H1 (cell line): ENCODE measurements around the gene BBS4. TPM values are rescaled to one million over a fixed set of nuclear protein-coding genes. Genes with fewer than 3 reads are reported as not detected.
A peak's percentile ranks its signal among the peaks of the same experiment; 100 is the strongest.

ENCODE experiments used
- CTCF ChIA-PET: fragments of 300-600 bp; sonication (Branson Sonifier 250); formaldehyde crosslinking; loops from one replicate; lab custom pipeline; 2021; ENCODE audit not compliant: partially characterized antibody; lab: Charles Lee
- POLR2A ChIA-PET: fragments of 300-600 bp; sonication (Branson Sonifier 250); formaldehyde crosslinking; loops from one replicate; lab custom pipeline; 2021; ENCODE audit warnings: inconsistent platforms; ENCODE audit not compliant: partially characterized antibody; lab: Charles Lee
- DNase-seq, 2 experiments: peaks; one replicate each; pipeline versions ENCODE4 v3.0.0 to v3.0.0-alpha.2; 2010 to 2022; ENCODE audit warnings: low spot score in 2 of 2, low read depth in 1 of 2, mixed read lengths in 1 of 2
- FAIRE-seq: peaks from 2 replicates; lab custom pipeline; 2011; peaks lifted over from hg19 to GRCh38; lab: Jason Lieb, UNC
- H2AFZ ChIP-seq: 2 replicates; pipeline ENCODE4 v1.8.1; 2012; ENCODE audit warnings: low read length, inconsistent platforms
- H2AK5ac ChIP-seq: 2 replicates; pipeline ENCODE4 v1.6.1; 2013; ENCODE audit warnings: low read depth, low read length
- H2BK120ac ChIP-seq: replicated peaks from 2 replicates; pipeline ENCODE3; 2013; ENCODE audit warnings: low read depth, low read length, inconsistent platforms
- H2BK12ac ChIP-seq: 2 replicates; pipeline ENCODE4 v1.6.1; 2013; ENCODE audit warnings: low read depth, low read length
- H2BK15ac ChIP-seq: 2 replicates; pipeline ENCODE4 v1.6.1; 2013; ENCODE audit warnings: low read length
- H2BK20ac ChIP-seq: 2 replicates; pipeline ENCODE4 v1.6.1; 2013; ENCODE audit warnings: low read length
- H2BK5ac ChIP-seq: 2 replicates; pipeline ENCODE4 v1.6.1; 2013; ENCODE audit warnings: low read depth, low read length
- H3K14ac ChIP-seq: 2 replicates; pipeline ENCODE4 v1.6.1; 2013; ENCODE audit warnings: inconsistent platforms; ENCODE audit not compliant: insufficient read length
- H3K18ac ChIP-seq: 2 replicates; pipeline ENCODE4 v1.6.1; 2013; ENCODE audit warnings: low read length; ENCODE audit errors: extremely low read depth
- H3K23ac ChIP-seq: 2 replicates; pipeline ENCODE4 v1.6.1; 2013; ENCODE audit warnings: inconsistent platforms; ENCODE audit not compliant: insufficient read length
- H3K23me2 ChIP-seq: 2 replicates; pipeline ENCODE4 v1.6.1; 2013; ENCODE audit warnings: low read depth, low read length
- H3K27ac ChIP-seq: 2 replicates; pipeline ENCODE4 v1.6.1; 2011; ENCODE audit warnings: low read depth, low read length, inconsistent platforms
- H3K27me3 ChIP-seq, 4 experiments: replicated peaks in 1 of 4; 1 replicate in 1 of 4; 2 replicates in 3 of 4; pipeline versions ENCODE4 v1.6.1 to v1.8.1; 2011 to 2013; ENCODE audit warnings: low read length in 3 of 4, mild to moderate bottlenecking in 3 of 4, inconsistent platforms in 2 of 4, mixed read lengths in 2 of 4, moderate library complexity in 1 of 4; ENCODE audit not compliant: control insufficient read depth in 3 of 4, insufficient read depth in 3 of 4; ENCODE audit errors: extremely low read depth in 1 of 4
- H3K36me3 ChIP-seq, 4 experiments: 2 replicates each; pipeline versions ENCODE4 v1.6.1 to v1.8.1; 2011 to 2013; ENCODE audit warnings: mild to moderate bottlenecking in 4 of 4, low read length in 3 of 4, moderate library complexity in 2 of 4, control low read depth in 1 of 4, inconsistent platforms in 1 of 4; ENCODE audit not compliant: insufficient read depth in 4 of 4, control insufficient read depth in 2 of 4
- H3K4ac ChIP-seq: replicated peaks from 2 replicates; pipeline ENCODE3; 2013; ENCODE audit warnings: low read length, low read depth, mixed read lengths, inconsistent platforms; ENCODE audit not compliant: insufficient read length
- H3K4me1 ChIP-seq, 4 experiments: replicated peaks in 1 of 4; 1 replicate in 1 of 4; 2 replicates in 3 of 4; pipeline versions ENCODE4 v1.6.1 to v1.8.1; 2011 to 2013; ENCODE audit warnings: low read length in 3 of 4, inconsistent platforms in 2 of 4, mixed read lengths in 1 of 4; ENCODE audit not compliant: insufficient read depth in 4 of 4, control insufficient read depth in 3 of 4
- H3K4me2 ChIP-seq, 2 experiments: 2 replicates each; pipeline versions ENCODE4 v1.6.1 to v1.8.1; 2011 to 2013; ENCODE audit warnings: low read depth in 2 of 2, low read length in 2 of 2, control low read depth in 1 of 2, inconsistent platforms in 1 of 2, mild to moderate bottlenecking in 1 of 2; ENCODE audit not compliant: insufficient read depth in 1 of 2
- H3K4me3 ChIP-seq, 4 experiments: fragments of 200-600, 300-600 bp in 1 of 4; sonication (generic), shearing (Covaris generic), sonication (Bioruptor Twin) in 1 of 4; 2 replicates each; pipeline versions ENCODE4 v1.5.1 to v1.8.1; 2011 to 2016; ENCODE audit warnings: low read length in 4 of 4, low read depth in 3 of 4, control low read depth in 2 of 4, inconsistent platforms in 2 of 4, mild to moderate bottlenecking in 2 of 4, mixed read lengths in 1 of 4, moderate library complexity in 1 of 4; ENCODE audit not compliant: insufficient read depth in 2 of 4; ENCODE audit errors: extremely low read depth in 1 of 4
- H3K56ac ChIP-seq: replicated peaks from 2 replicates; pipeline ENCODE3; 2013; ENCODE audit warnings: low read depth, mild to moderate bottlenecking, mixed read lengths, low read length, inconsistent platforms; ENCODE audit not compliant: insufficient read length
- H3K79me1 ChIP-seq: 2 replicates; pipeline ENCODE4 v1.6.1; 2013; ENCODE audit warnings: low read depth, low read length, control low read depth
- H3K79me2 ChIP-seq, 2 experiments: 2 replicates each; pipeline versions ENCODE4 v1.6.1 to v1.8.1; 2012 to 2013; ENCODE audit warnings: low read length in 2 of 2, mild to moderate bottlenecking in 2 of 2, inconsistent platforms in 1 of 2; ENCODE audit not compliant: insufficient read depth in 2 of 2, control insufficient read depth in 1 of 2
- H3K9ac ChIP-seq, 4 experiments: replicated peaks in 1 of 4; 1 replicate in 1 of 4; 2 replicates in 3 of 4; pipeline versions ENCODE4 v1.6.1 to v1.8.1; 2011 to 2013; ENCODE audit warnings: low read depth in 3 of 4, low read length in 3 of 4, control low read depth in 2 of 4, mild to moderate bottlenecking in 2 of 4, moderate library complexity in 2 of 4, inconsistent platforms in 1 of 4; ENCODE audit errors: extremely low read depth in 1 of 4
- H3K9me3 ChIP-seq, 2 experiments: 2 replicates each; pipeline versions ENCODE4 v1.6.1 to v1.8.1; 2012 to 2013; ENCODE audit warnings: mild to moderate bottlenecking in 2 of 2, moderate library complexity in 2 of 2, control low read depth in 1 of 2, inconsistent platforms in 1 of 2, low read depth in 1 of 2, low read length in 1 of 2, mixed read lengths in 1 of 2; ENCODE audit not compliant: insufficient read depth in 2 of 2
- H4K20me1 ChIP-seq, 2 experiments: replicated peaks in 1 of 2; 2 replicates each; pipeline versions ENCODE3 to v1.8.1; 2011 to 2013; ENCODE audit warnings: inconsistent platforms in 2 of 2, low read length in 2 of 2, mild to moderate bottlenecking in 1 of 2; ENCODE audit not compliant: insufficient read depth in 2 of 2, control insufficient read depth in 1 of 2
- H4K5ac ChIP-seq: 2 replicates; pipeline ENCODE4 v1.6.1; 2013; ENCODE audit warnings: low read length, low read depth, mixed read lengths, inconsistent platforms; ENCODE audit not compliant: insufficient read length
- H4K8ac ChIP-seq: 2 replicates; pipeline ENCODE4 v1.8.0; 2013; ENCODE audit warnings: mild to moderate bottlenecking, moderate library complexity, low read length, inconsistent platforms; ENCODE audit not compliant: insufficient read depth; ENCODE audit errors: extremely low read depth
- H4K91ac ChIP-seq: replicated peaks from 2 replicates; pipeline ENCODE3; 2013; ENCODE audit warnings: low read length, mixed read lengths, inconsistent platforms; ENCODE audit not compliant: insufficient read length
- GTF2F1 ChIP-seq: IDR thresholded peaks from 2 replicates; pipeline ENCODE4 v1.6.1; 2012; ENCODE audit warnings: low read depth, low read length, improper control_type of control experiment, borderline replicate concordance
- JUN ChIP-seq: IDR thresholded peaks from 2 replicates; pipeline ENCODE4 v1.6.1; 2011; ENCODE audit warnings: low read depth, mild to moderate bottlenecking, improper control_type of control experiment, low read length
- PHF8 ChIP-seq: fragments of 200-600 bp; sonication (generic); conservative IDR thresholded peaks from 2 replicates; pipeline ENCODE4 v1.7.1; 2012; ENCODE audit warnings: low read depth, mild to moderate bottlenecking, inconsistent platforms, low read length, moderate library complexity
- POLR2A ChIP-seq, 2 experiments: IDR thresholded peaks; 1 replicate in 1 of 2; 2 replicates in 1 of 2; pipeline ENCODE4 v1.6.1; 2011; ENCODE audit warnings: low read depth in 2 of 2, low read length in 2 of 2, mild to moderate bottlenecking in 2 of 2; ENCODE audit errors: control extremely low read depth in 1 of 2
- POU5F1 ChIP-seq: IDR thresholded peaks from 2 replicates; pipeline ENCODE4 v1.6.1; 2011; ENCODE audit warnings: low read depth, mild to moderate bottlenecking, low read length, moderate library complexity
- RXRA ChIP-seq: IDR thresholded peaks from 2 replicates; pipeline ENCODE4 v1.6.1; 2011; ENCODE audit warnings: low read depth, mild to moderate bottlenecking, low read length, moderate library complexity; ENCODE audit not compliant: insufficient read depth
- SP4 ChIP-seq: IDR thresholded peaks from 2 replicates; pipeline ENCODE4 v1.6.1; 2012; ENCODE audit warnings: low read length, inconsistent platforms
- TBP ChIP-seq: IDR thresholded peaks from 2 replicates; pipeline ENCODE4 v1.6.1; 2011; ENCODE audit warnings: low read depth, low read length, improper control_type of control experiment
- TCF12 ChIP-seq: IDR thresholded peaks from 2 replicates; pipeline ENCODE4 v1.6.1; 2011; ENCODE audit warnings: low read depth, mild to moderate bottlenecking, low read length
- ZNF274 ChIP-seq: IDR thresholded peaks from 2 replicates; pipeline ENCODE4 v1.7.0; 2012; ENCODE audit warnings: low read length, borderline replicate concordance; ENCODE audit errors: extremely low read depth
- WGBS, 2 experiments: shearing (Covaris generic) in 1 of 2; methylation state at CpG; one replicate each; pipeline versions ENCODE4 v1.1.6 to v1.1.7; 2013 to 2015; ENCODE audit warnings: low lambda C conversion rate in 2 of 2, mixed read lengths in 2 of 2, inconsistent platforms in 1 of 2, low coverage in 1 of 2, missing lambda C conversion rate in 1 of 2; ENCODE audit not compliant: insufficient replicate concordance in 2 of 2, insufficient coverage in 1 of 2, insufficient read length in 1 of 2; ENCODE audit errors: extremely low coverage in 1 of 2, missing lambda C conversion rate in 1 of 2; 5-methylcytosine and 5-hydroxymethylcytosine counted together
- polyA plus RNA-seq, 7 experiments: library from polyadenylated mRNA; depleted of rRNA in 3 of 7; stranded (reverse) in 5 of 7; unstranded in 2 of 7; fragments of >200 nt in 5 of 7; fragments of 200-250 nt in 2 of 7; gene quantifications; 1 replicate in 5 of 7; 2 replicates in 1 of 7; 4 replicates in 1 of 7; pipeline versions ENCODE4 v1.2.1 to v1.2.3, GENCODE V29; 2011 to 2013; ENCODE audit warnings: missing spikeins in 2 of 7, mixed read lengths in 2 of 7
- total RNA-seq: library from RNA; stranded (reverse); fragmentation: NEBNext Ultra II Directional; extraction: Animal tissue kit (Norgen Biotek cat#: 25700); gene quantifications from 2 replicates; pipeline ENCODE4 v1.2.1, GENCODE V29; 2021
- TF ChIP-seq, protein P1 (sequence below): IDR thresholded peaks from 2 replicates; pipeline ENCODE4 v1.6.1; 2012; ENCODE audit warnings: inconsistent platforms
- TF ChIP-seq, protein P2 (sequence below): IDR thresholded peaks from 2 replicates; pipeline ENCODE4 v1.6.1; 2011; ENCODE audit warnings: low read length, improper control_type of control experiment

The BBS4 gene
- total and polyA plus RNA-seq, 2 of the 8 experiments (the other 6 are each of a cell fraction or from before 2014, with no cell fraction given): 17.4 to 24.1 TPM

DNA sequence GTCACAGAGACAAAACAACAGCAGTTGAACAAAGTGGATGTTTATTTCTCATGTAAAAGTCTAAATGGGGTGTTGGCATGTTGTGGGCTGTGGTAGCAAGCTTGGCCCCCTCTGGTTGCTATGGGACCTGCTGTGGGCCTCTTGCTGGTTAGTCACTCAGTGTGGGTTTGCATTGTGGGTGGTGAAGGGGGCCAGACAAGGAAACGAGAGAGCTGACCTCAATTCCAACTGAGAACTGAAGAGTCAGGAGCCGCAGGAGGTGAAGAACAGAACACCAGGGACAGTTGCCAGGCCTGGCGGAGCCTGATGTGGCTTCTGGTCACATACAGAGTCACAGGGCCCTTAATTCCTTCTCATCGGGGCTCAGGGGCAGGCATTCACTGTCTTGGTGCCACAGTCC is 99.4 kb downstream of the BBS4 start:
- H3K79me1 ChIP-seq: no peaks in the 10 kb centered on the region; the same call in 1 of the 2 replicates
- H3K23me2 ChIP-seq: peaks cover 6% of the 10 kb centered on the region
- no peak overlapping the region for H3K4ac ChIP-seq
- H3K4me3 ChIP-seq: no peak overlapping the region
- no peak overlapping the region for H2AFZ ChIP-seq
- H2BK15ac ChIP-seq: no peak overlapping the region
- no peak overlapping the region for H3K23ac ChIP-seq
- ChIA-PET POLR2A (interaction anchor here (3.3 kb wide), 1 partner anchor 10 kb away, joined by 11 read pairs; no protein-coding TSS in a partner anchor), CTCF (interaction anchor here (1.1 to 2.0 kb wide), 6 partner anchors 10 to 459 kb away, joined by 3 to 21 read pairs (median 4); no protein-coding TSS in a partner anchor)
- H2BK12ac ChIP-seq: no peak overlapping the region
- H3K27me3 ChIP-seq: no peaks in the 10 kb centered on the region
- peaks cover 0 to 1% of the 10 kb centered on the region in 2 experiments for H4K20me1 ChIP-seq
- no peak overlapping the region for H3K56ac ChIP-seq
- FAIRE-seq (no peak), DNase-seq (no peak)
- H2AK5ac ChIP-seq: no peak overlapping the region
- no peak overlapping the region for H3K27ac ChIP-seq
- H3K36me3 ChIP-seq: no peaks in the 10 kb centered on the region
- no peaks in the 10 kb centered on the region for H3K9me3 ChIP-seq
- H2BK5ac ChIP-seq: no peak overlapping the region
- no peak overlapping the region for H4K5ac ChIP-seq
- no peak overlapping the region for H2BK20ac ChIP-seq
- peaks cover 0 to 28% of the 10 kb centered on the region in 2 experiments; a peak in 3 of 4 replicates for H3K79me2 ChIP-seq
- H3K9ac ChIP-seq: no peak overlapping the region
- no peak overlapping the region for H4K91ac ChIP-seq
- 88% methylated on average over 4 of the region's 4 CpGs; no CpG with 5 or more reads in 1 of the 2 experiments for WGBS, 2 experiments
- peaks cover 0 to 8% (median 2%) of the 10 kb centered on the region in 4 experiments; a peak in 3 of 7 replicates for H3K4me1 ChIP-seq
- no peak overlapping the region for H2BK120ac ChIP-seq
- H3K18ac ChIP-seq: no peak overlapping the region
- H3K14ac ChIP-seq: no peak overlapping the region
- H3K4me2 ChIP-seq: no peak overlapping the region
- H4K8ac ChIP-seq: peak overlapping the region; percentile 62; the same call in 1 of the 2 replicates
- TF ChIP-seq PHF8 (no peak), RXRA (no peak), GTF2F1 (no peak), JUN (no peak), TCF12 (no peak), POLR2A (IDR thresholded peaks at IDR 0.05; ENCODE audit: control extremely low read depth in 1 of 2, low read depth in 2 of 2, low read length in 2 of 2) (no peak), ZNF274 (no peak), SP4 (no peak), POU5F1 (no peak), TBP (no peak)
- TF ChIP-seq, protein P1, sequence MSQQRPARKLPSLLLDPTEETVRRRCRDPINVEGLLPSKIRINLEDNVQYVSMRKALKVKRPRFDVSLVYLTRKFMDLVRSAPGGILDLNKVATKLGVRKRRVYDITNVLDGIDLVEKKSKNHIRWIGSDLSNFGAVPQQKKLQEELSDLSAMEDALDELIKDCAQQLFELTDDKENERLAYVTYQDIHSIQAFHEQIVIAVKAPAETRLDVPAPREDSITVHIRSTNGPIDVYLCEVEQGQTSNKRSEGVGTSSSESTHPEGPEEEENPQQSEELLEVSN: no peak
- TF ChIP-seq, protein P2, sequence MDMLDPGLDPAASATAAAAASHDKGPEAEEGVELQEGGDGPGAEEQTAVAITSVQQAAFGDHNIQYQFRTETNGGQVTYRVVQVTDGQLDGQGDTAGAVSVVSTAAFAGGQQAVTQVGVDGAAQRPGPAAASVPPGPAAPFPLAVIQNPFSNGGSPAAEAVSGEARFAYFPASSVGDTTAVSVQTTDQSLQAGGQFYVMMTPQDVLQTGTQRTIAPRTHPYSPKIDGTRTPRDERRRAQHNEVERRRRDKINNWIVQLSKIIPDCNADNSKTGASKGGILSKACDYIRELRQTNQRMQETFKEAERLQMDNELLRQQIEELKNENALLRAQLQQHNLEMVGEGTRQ: no peak
